Measurements from ENCODE around the gene TECTB.

Gene TECTB

GRCh38 chr10:112286837-112287818, 3.9 kb downstream of the TECTB start:
- Histone ChIP-seq H3K27ac (no peak overlapping the region), H3K4me3 (no peak overlapping the region)
- TF ChIP-seq CTCF (IDR thresholded peaks at IDR 0.05) = no peak
- no peak for DNase-seq (ENCODE audit: low spot score)

- no peak for DNase-seq (ENCODE audit: low spot score)
- TF ChIP-seq CTCF (IDR thresholded peaks at IDR 0.05) = no peak
- Histone ChIP-seq H3K4me3 (no peak overlapping the region), H3K27ac (no peak overlapping the region)
Measured at GRCh38 chr10:112287844-112288243, 4.6 kb downstream of the TECTB start.

GRCh38 chr10:112288486-112288885, 5.3 kb downstream of the TECTB start:
- no peak for DNase-seq (ENCODE audit: low spot score)
- Histone ChIP-seq H3K4me3 (no peak overlapping the region), H3K27ac (no peak overlapping the region)
- TF ChIP-seq CTCF (IDR thresholded peaks at IDR 0.05) = no peak

- no peak for TF ChIP-seq CTCF (IDR thresholded peaks at IDR 0.05)
- Histone ChIP-seq H3K27ac (no peak overlapping the region), H3K4me3 (no peak overlapping the region)
- no peak for DNase-seq (ENCODE audit: low spot score)
Measured at GRCh38 chr10:112289373-112290053, 6.3 kb downstream of the TECTB start.

- Histone ChIP-seq H3K27ac (no peak overlapping the region), H3K4me3 (no peak overlapping the region)
- DNase-seq (ENCODE audit: low spot score) = no peak
- no peak for TF ChIP-seq CTCF (IDR thresholded peaks at IDR 0.05)
Measured at GRCh38 chr10:112290054-112290373, 6.8 kb downstream of the TECTB start.

GRCh38 chr10:112294169-112294568, 11.0 kb downstream of the TECTB start:
- no peak overlapping the region for H3K4me3 ChIP-seq
- no peak for DNase-seq (ENCODE audit: low spot score)
- no peak overlapping the region for H3K27ac ChIP-seq
- TF ChIP-seq CTCF (IDR thresholded peaks at IDR 0.05) = no peak

Measured in coronary artery (tissue), 2 donors.